GM18526 (cell line): ENCODE data around the gene RHOBTB1.

Source experiments
- POLR2A ChIP-seq: IDR thresholded peaks from 3 replicates; pipeline ENCODE4 v1.6.1; 2011; ENCODE audit not compliant: insufficient read length; ENCODE audit errors: extremely low read depth

The RHOBTB1 gene

DNA sequence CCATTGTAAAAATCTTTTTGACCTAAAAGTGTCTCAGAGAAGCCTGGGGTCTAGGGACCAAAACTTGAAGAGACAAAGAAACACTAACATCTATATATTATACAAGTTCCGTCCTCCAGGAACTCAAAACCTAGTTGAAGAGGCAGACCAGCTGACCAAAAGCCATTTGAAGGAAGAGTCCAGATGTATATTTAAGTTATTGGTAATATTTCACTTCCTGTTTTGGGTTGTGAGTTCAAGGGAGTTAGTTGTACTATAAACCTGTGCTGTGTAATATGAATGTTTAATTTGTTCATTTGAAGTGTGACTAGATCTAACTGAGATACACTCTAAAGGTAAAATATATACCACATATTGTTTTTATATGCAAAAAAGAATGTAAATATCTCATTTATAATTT lies 120.7 kb downstream of the RHOBTB1 start:
- TF ChIP-seq POLR2A: no peak

- no peak for TF ChIP-seq POLR2A
Observed at GRCh38 chr10:60822809-60823208, 121.2 kb downstream of the RHOBTB1 start.

DNA sequence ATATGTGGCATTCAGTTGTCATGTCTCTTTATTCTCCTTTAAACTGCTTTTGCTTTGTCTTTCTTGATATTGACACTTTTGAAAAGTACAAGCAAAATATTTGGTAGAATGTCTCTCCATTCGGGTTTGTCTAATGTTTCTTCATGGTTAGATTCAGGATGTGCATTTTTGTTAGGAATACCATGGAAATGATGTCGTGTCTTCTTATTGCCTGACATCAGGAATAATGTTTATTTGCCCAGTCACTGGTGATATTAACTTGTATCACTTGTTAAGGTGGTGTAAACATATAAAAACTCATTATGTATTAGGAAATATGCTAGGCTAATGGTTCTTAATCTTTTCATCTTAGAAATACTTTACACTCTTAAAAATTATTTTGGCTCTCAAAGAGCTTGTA lies 122.3 kb downstream of the RHOBTB1 start:
- no peak for TF ChIP-seq POLR2A

DNA sequence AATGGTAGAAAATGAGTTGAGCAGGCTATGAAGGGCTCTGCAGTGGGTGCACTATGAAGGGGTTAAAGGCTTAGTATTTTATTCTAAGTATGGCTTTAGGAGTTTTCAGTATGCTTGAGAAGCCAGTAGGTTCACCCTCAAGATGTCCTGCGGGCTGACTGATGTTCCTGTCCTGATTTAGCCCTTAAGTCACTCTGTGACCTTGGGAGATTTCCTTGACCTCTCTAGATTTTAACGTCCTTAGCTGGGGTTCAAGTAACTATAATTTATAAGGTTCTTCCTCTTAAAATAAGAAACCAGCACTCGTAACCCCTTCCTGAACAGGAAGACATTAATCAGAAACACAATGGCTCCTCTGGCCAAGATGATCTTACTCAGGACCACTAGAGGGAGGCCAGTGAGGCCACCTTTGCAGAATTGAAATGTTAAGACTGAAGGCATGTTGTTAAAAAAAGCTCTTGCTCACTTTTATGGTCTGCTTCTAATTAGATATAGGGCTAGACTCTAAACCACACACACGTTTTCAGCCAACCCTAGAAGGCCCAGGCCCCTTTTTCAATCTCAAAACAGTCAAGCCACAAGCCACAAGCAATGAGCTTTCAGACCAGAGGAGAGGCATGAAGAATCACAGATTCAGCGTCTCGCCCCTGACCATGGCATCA lies 123.8 kb downstream of the RHOBTB1 start:
- TF ChIP-seq POLR2A: no peak
